ENCODE measurements around the gene ANKRD16.

GRCh38 chr10:5882961-5883360, 6.7 kb downstream of the ANKRD16 start:
- TF ChIP-seq CTCF (IDR thresholded peaks at IDR 0.05) (no peak), ZFX (IDR thresholded peaks at IDR 0.05; ENCODE audit: borderline replicate concordance) (no peak)
